Ishikawa (cell line): ENCODE results near the gene TMEM69.

Experiments used
- EP300 ChIP-seq: IDR thresholded peaks from 2 replicates; pipeline ENCODE4 v1.6.1; 2012; ENCODE audit warnings: borderline replicate concordance
- FOXM1 ChIP-seq: IDR thresholded peaks from 2 replicates; pipeline ENCODE4 v1.6.1; 2012; ENCODE audit warnings: low read depth, borderline replicate concordance
- TAF1 ChIP-seq: IDR thresholded peaks from 2 replicates; pipeline ENCODE4 v1.6.1; 2012; ENCODE audit warnings: low read depth, mild to moderate bottlenecking

DNA sequence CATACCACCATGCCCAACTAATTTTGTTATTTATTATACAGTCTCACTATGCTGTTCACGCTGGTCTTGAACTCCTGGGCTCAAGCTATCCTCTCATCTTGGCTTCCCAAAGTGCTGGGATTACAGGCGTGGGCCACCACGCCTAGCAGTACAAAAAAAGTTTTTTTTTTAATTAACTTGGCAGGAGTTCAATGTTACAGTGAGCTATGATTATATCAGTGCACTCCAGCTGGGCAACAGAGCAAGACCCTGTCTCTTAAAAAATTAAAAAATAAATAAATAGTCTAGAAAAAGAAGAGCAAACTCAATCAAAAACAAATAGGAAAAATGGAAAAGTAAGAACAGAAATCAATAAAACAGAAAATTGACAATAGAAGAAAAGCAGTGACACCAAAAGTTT, 25.7 kb downstream of the TMEM69 start:
- no peak for TF ChIP-seq TAF1
- TF ChIP-seq FOXM1 = no peak
- TF ChIP-seq EP300 = no peak
